GM19395 (cell line): Measurements from ENCODE around the gene SH3PXD2B.

Experiments
- ATAC-seq: cut with Tn5 transposase; IDR thresholded peaks from one replicate; pipeline ENCODE4 v1.9.1; 2021; ENCODE audit warnings: mild to moderate bottlenecking, moderate library complexity; ENCODE audit not compliant: unreplicated experiment

SH3PXD2B gene

GRCh38 chr5:172280929-172281328 lies 173.4 kb downstream of the SH3PXD2B start:
- ATAC-seq = no peak

GRCh38 chr5:172280317-172280716 lies 174.0 kb downstream of the SH3PXD2B start:
- ATAC-seq = no peak

- no peak for ATAC-seq
Observed at GRCh38 chr5:172278356-172278755, 176.0 kb downstream of the SH3PXD2B start.

GRCh38 chr5:172276214-172276613 lies 178.1 kb downstream of the SH3PXD2B start:
- no peak for ATAC-seq
